Natural killer cell treated with Interleukin-12 subunit alpha and Interleukin-12 subunit beta and Interleukin-15 and Interleukin-18, amount 100 ng/mL, for 72 hours (primary cell): Measurements from ENCODE around the gene GALNTL6. TPM values are rescaled to one million over a fixed set of nuclear protein-coding genes. Genes with fewer than 3 reads are reported as not detected.
"Not testable (repeated sequence)": the region's sequence is repeated elsewhere in the genome, so short reads cannot be mapped to it uniquely, and the experiment has no call there.

ENCODE experiments used
- ATAC-seq, 2 donors: fragments of 150-1000 bp; cut with Tn5 transposase in 1 of 2; sonication (Bioruptor Pico), chemical (Tn5 transposase) in 1 of 2; 2 replicates each; pipeline ENCODE4 v1.10.0; 2021
- DNase-seq: peaks from one replicate; pipeline ENCODE4 v3.0.0; 2022; ENCODE audit warnings: low spot score
- H3K27ac Mint-ChIP-seq, 2 donors: 1 replicate in 1 of 2; 2 replicates in 1 of 2; pipeline ENCODE4 v1.8.0; 2022; ENCODE audit warnings: mixed read lengths in 2 of 2, mild to moderate bottlenecking in 1 of 2, moderate library complexity in 1 of 2
- H3K27me3 Mint-ChIP-seq, 2 donors: 1 replicate in 1 of 2; 2 replicates in 1 of 2; pipeline ENCODE4 v1.8.0; 2022; ENCODE audit warnings: mixed read lengths in 2 of 2
- H3K36me3 Mint-ChIP-seq: one replicate; pipeline ENCODE4 v1.8.0; 2022; ENCODE audit warnings: mixed read lengths
- H3K4me1 Mint-ChIP-seq, 2 donors: 1 replicate in 1 of 2; 2 replicates in 1 of 2; pipeline ENCODE4 v1.8.0; 2022; ENCODE audit warnings: low read depth in 2 of 2, mixed read lengths in 2 of 2, mild to moderate bottlenecking in 1 of 2
- H3K4me3 Mint-ChIP-seq: one replicate; pipeline ENCODE4 v1.8.0; 2022; ENCODE audit warnings: mixed read lengths
- H3K9me3 Mint-ChIP-seq: 2 replicates; pipeline ENCODE4 v1.8.0; 2022; ENCODE audit warnings: mixed read lengths
- total RNA-seq, 2 donors: library from RNA; stranded (reverse); gene quantifications; one replicate each; pipeline ENCODE4 v1.2.3, GENCODE V29; 2022

Gene GALNTL6
- total RNA-seq, 2 donors from 2014 or later = not detected

- peak in 1 of 2 donors; percentile 44 for ATAC-seq
- Mint-ChIP-seq H3K4me3 (no peak overlapping the region), H3K27me3 (peaks cover 3 to 33% of the 10 kb centered on the region in 2 donors), H3K36me3 (no peaks in the 10 kb centered on the region), H3K27ac (no peak overlapping the region), H3K9me3 (no peaks in the 10 kb centered on the region), H3K4me1 (peaks cover 0 to 5% of the 10 kb centered on the region in 2 donors)
- no peak for DNase-seq
Observed at GRCh38 chr4:173025131-173025530, 1211.9 kb downstream of the GALNTL6 start.

- no peak overlapping the region for H3K4me3 Mint-ChIP-seq
- no peaks in the 10 kb centered on the region for H3K36me3 Mint-ChIP-seq
- no peak overlapping the region for H3K27ac Mint-ChIP-seq
- ATAC-seq (no peak), DNase-seq (no peak)
- no peaks in the 10 kb centered on the region for H3K4me1 Mint-ChIP-seq
- peaks cover 18 to 25% of the 10 kb centered on the region in 2 donors for H3K27me3 Mint-ChIP-seq
- H3K9me3 Mint-ChIP-seq = no peaks in the 10 kb centered on the region
Observed at GRCh38 chr4:173037242-173037641, 1224.0 kb downstream of the GALNTL6 start.

- DNase-seq (no peak), ATAC-seq (no peak)
- H3K36me3 Mint-ChIP-seq = no peaks in the 10 kb centered on the region
- no peak overlapping the region for H3K27ac Mint-ChIP-seq
- no peaks in the 10 kb centered on the region for H3K9me3 Mint-ChIP-seq
- H3K4me1 Mint-ChIP-seq = no peaks in the 10 kb centered on the region
- H3K27me3 Mint-ChIP-seq = peaks cover 20 to 36% of the 10 kb centered on the region in 2 donors
- no peak overlapping the region for H3K4me3 Mint-ChIP-seq
Observed at GRCh38 chr4:173038192-173038896, 1225.1 kb downstream of the GALNTL6 start.

GRCh38 chr4:173039617-173040577, 1226.7 kb downstream of the GALNTL6 start:
- H3K4me3 Mint-ChIP-seq = no peak overlapping the region
- ATAC-seq = no peak

GRCh38 chr4:173041482-173041881, 1228.3 kb downstream of the GALNTL6 start:
- no peak overlapping the region for H3K27ac Mint-ChIP-seq
- no peaks in the 10 kb centered on the region for H3K36me3 Mint-ChIP-seq
- no peak for ATAC-seq
- H3K4me1 Mint-ChIP-seq = no peaks in the 10 kb centered on the region
- DNase-seq = no peak
- H3K9me3 Mint-ChIP-seq = no peaks in the 10 kb centered on the region
- H3K4me3 Mint-ChIP-seq = no peak overlapping the region
- H3K27me3 Mint-ChIP-seq = peaks cover 14 to 29% of the 10 kb centered on the region in 2 donors

More at GRCh38 chr4:173039617-173040577, 1226.7 kb downstream of the GALNTL6 start:
- Mint-ChIP-seq H3K27me3 (peaks cover 16 to 35% of the 10 kb centered on the region in 2 donors), H3K36me3 (no peaks in the 10 kb centered on the region), H3K9me3 (no peaks in the 10 kb centered on the region), H3K4me1 (no peaks in the 10 kb centered on the region), H3K27ac (no peak overlapping the region)
- no peak for DNase-seq

- not testable (repeated sequence) for H3K4me1 Mint-ChIP-seq, H3K36me3 Mint-ChIP-seq, H3K4me3 Mint-ChIP-seq, ATAC-seq, H3K27ac Mint-ChIP-seq, DNase-seq, H3K9me3 Mint-ChIP-seq
- peaks cover 14 to 29% of the 10 kb centered on the region in 2 donors for H3K27me3 Mint-ChIP-seq
Observed at GRCh38 chr4:173042139-173042538, 1228.9 kb downstream of the GALNTL6 start.

GRCh38 chr4:173044340-173044739, 1231.1 kb downstream of the GALNTL6 start:
- no peak for DNase-seq
- no peak overlapping the region for H3K27ac Mint-ChIP-seq
- no peaks in the 10 kb centered on the region for H3K4me1 Mint-ChIP-seq
- H3K9me3 Mint-ChIP-seq = no peaks in the 10 kb centered on the region
- H3K27me3 Mint-ChIP-seq = peaks cover 7 to 22% of the 10 kb centered on the region in 2 donors
- no peak overlapping the region for H3K4me3 Mint-ChIP-seq
- ATAC-seq = no peak
- no peaks in the 10 kb centered on the region for H3K36me3 Mint-ChIP-seq

GRCh38 chr4:173045571-173045970, 1232.4 kb downstream of the GALNTL6 start:
- H3K4me1 Mint-ChIP-seq = no peaks in the 10 kb centered on the region
- ATAC-seq (no peak), DNase-seq (no peak)
- no peak overlapping the region for H3K27ac Mint-ChIP-seq
- no peaks in the 10 kb centered on the region for H3K36me3 Mint-ChIP-seq
- H3K9me3 Mint-ChIP-seq = no peaks in the 10 kb centered on the region
- H3K27me3 Mint-ChIP-seq = peaks cover 7 to 22% of the 10 kb centered on the region in 2 donors
- H3K4me3 Mint-ChIP-seq = no peak overlapping the region

GRCh38 chr4:173046144-173046543, 1232.9 kb downstream of the GALNTL6 start:
- Mint-ChIP-seq H3K4me1 (no peaks in the 10 kb centered on the region), H3K27me3 (peaks cover 10 to 27% of the 10 kb centered on the region in 2 donors), H3K27ac (no peak overlapping the region)

GRCh38 chr4:173046818-173047217, 1233.6 kb downstream of the GALNTL6 start:
- Mint-ChIP-seq H3K4me1 (no peaks in the 10 kb centered on the region), H3K36me3 (no peaks in the 10 kb centered on the region), H3K9me3 (no peaks in the 10 kb centered on the region), H3K27me3 (peaks cover 13 to 31% of the 10 kb centered on the region in 2 donors), H3K4me3 (no peak overlapping the region), H3K27ac (no peak overlapping the region)
- ATAC-seq (no peak), DNase-seq (no peak)

More at GRCh38 chr4:173046144-173046543, 1232.9 kb downstream of the GALNTL6 start:
- H3K4me3 Mint-ChIP-seq = no peak overlapping the region
- H3K36me3 Mint-ChIP-seq = no peaks in the 10 kb centered on the region
- no peak for DNase-seq
- ATAC-seq = no peak
- no peaks in the 10 kb centered on the region for H3K9me3 Mint-ChIP-seq

GRCh38 chr4:173051232-173051631, 1238.0 kb downstream of the GALNTL6 start:
- no peaks in the 10 kb centered on the region for H3K36me3 Mint-ChIP-seq
- ATAC-seq (no peak), DNase-seq (no peak)
- no peak overlapping the region for H3K4me3 Mint-ChIP-seq
- H3K27me3 Mint-ChIP-seq = peaks cover 8 to 10% of the 10 kb centered on the region in 2 donors
- no peak overlapping the region for H3K27ac Mint-ChIP-seq
- no peaks in the 10 kb centered on the region for H3K9me3 Mint-ChIP-seq
- no peaks in the 10 kb centered on the region for H3K4me1 Mint-ChIP-seq

GRCh38 chr4:173051716-173052115, 1238.5 kb downstream of the GALNTL6 start:
- no peak for DNase-seq
- Mint-ChIP-seq H3K27me3 (peaks cover 8 to 10% of the 10 kb centered on the region in 2 donors), H3K4me3 (no peak overlapping the region), H3K36me3 (no peaks in the 10 kb centered on the region), H3K9me3 (no peaks in the 10 kb centered on the region), H3K4me1 (no peaks in the 10 kb centered on the region), H3K27ac (no peak overlapping the region)
- no peak for ATAC-seq

GRCh38 chr4:173052439-173052838, 1239.2 kb downstream of the GALNTL6 start:
- no peak for ATAC-seq
- H3K27ac Mint-ChIP-seq = no peak overlapping the region
- H3K36me3 Mint-ChIP-seq = no peaks in the 10 kb centered on the region
- no peaks in the 10 kb centered on the region for H3K4me1 Mint-ChIP-seq
- H3K9me3 Mint-ChIP-seq = no peaks in the 10 kb centered on the region
- peaks cover 11 to 13% of the 10 kb centered on the region in 2 donors for H3K27me3 Mint-ChIP-seq
- no peak overlapping the region for H3K4me3 Mint-ChIP-seq
- no peak for DNase-seq

GRCh38 chr4:173056271-173056670, 1243.1 kb downstream of the GALNTL6 start:
- Mint-ChIP-seq H3K9me3 (no peaks in the 10 kb centered on the region), H3K27ac (no peak overlapping the region), H3K36me3 (no peaks in the 10 kb centered on the region), H3K27me3 (peaks cover 8 to 11% of the 10 kb centered on the region in 2 donors), H3K4me1 (no peaks in the 10 kb centered on the region), H3K4me3 (no peak overlapping the region)
- no peak for ATAC-seq
- DNase-seq = no peak
